Measurements from ENCODE around the gene ELFN2.

DNA sequence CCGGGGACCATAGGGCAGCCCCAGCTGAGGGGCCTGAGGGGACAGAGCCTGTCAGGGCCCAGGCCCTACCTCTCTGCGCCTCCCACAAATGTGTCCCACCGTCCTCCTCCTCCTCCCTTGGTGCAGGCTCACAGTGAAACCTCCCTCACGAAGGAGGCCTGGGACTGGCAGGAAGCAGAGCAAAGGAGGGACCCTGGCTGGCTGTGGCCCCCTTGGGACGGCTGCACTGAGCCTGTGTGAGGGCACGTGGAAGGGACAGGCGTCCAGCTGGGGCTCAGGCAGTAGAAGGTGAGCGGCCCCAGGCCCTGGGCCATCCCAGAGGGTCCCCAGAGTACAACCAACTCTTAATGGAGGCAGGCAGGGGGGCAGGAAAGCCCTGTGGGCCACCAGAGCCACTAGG is 60.7 kb downstream of the ELFN2 start:
- TF ChIP-seq, protein P1, sequence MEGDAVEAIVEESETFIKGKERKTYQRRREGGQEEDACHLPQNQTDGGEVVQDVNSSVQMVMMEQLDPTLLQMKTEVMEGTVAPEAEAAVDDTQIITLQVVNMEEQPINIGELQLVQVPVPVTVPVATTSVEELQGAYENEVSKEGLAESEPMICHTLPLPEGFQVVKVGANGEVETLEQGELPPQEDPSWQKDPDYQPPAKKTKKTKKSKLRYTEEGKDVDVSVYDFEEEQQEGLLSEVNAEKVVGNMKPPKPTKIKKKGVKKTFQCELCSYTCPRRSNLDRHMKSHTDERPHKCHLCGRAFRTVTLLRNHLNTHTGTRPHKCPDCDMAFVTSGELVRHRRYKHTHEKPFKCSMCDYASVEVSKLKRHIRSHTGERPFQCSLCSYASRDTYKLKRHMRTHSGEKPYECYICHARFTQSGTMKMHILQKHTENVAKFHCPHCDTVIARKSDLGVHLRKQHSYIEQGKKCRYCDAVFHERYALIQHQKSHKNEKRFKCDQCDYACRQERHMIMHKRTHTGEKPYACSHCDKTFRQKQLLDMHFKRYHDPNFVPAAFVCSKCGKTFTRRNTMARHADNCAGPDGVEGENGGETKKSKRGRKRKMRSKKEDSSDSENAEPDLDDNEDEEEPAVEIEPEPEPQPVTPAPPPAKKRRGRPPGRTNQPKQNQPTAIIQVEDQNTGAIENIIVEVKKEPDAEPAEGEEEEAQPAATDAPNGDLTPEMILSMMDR (IDR thresholded peaks at IDR 0.05): no peak
- no peak for TF ChIP-seq POLR2A (IDR thresholded peaks at IDR 0.05)
